GM18498 (cell line): ENCODE data around the gene IMMP2L.

ENCODE experiments used
- ATAC-seq: cut with Tn5 transposase; IDR thresholded peaks from one replicate; pipeline ENCODE4 v1.9.1; 2021; ENCODE audit warnings: mild to moderate bottlenecking, moderate library complexity; ENCODE audit not compliant: unreplicated experiment

The IMMP2L gene

DNA sequence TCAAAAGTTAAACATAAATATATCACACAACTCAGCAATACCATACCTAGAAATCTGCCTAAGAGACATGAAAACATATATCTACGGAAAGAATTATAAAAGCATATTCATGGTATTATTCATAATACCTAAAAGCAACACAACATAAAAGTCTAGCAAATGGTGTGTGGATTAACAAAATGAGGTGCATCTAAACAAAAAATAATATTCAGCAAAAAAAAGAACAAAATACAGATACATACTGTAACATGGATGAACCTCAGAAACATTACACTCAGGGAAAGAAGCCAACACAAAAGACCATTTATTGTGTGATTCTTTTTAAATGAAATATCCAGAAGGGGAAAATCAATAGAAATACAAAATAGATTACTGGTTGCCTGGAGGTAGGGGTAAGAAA is 155.0 kb downstream of the IMMP2L start:
- ATAC-seq: no peak

GRCh38 chr7:111405621-111406020 is 156.7 kb downstream of the IMMP2L start:
- no peak for ATAC-seq

GRCh38 chr7:111401516-111401915 is 160.8 kb downstream of the IMMP2L start:
- ATAC-seq: no peak

DNA sequence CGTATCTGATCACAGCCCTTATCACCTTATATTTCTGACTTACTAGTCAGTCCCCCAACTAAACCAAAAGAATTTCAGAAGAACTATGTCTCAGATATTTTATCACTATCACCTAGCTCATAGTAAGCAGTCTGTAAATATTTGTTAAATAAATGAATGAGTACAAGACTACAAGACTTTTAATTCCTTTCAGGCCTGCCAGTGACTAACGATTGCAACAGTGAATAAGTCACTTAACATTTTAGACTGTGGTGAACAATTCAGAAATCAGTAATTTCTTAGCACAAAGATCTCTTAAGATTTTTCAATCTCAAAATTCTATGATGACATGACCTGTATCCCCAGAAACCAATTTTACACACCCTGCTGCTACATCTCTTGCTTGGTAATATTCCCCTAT is 162.2 kb downstream of the IMMP2L start:
- ATAC-seq: no peak

DNA sequence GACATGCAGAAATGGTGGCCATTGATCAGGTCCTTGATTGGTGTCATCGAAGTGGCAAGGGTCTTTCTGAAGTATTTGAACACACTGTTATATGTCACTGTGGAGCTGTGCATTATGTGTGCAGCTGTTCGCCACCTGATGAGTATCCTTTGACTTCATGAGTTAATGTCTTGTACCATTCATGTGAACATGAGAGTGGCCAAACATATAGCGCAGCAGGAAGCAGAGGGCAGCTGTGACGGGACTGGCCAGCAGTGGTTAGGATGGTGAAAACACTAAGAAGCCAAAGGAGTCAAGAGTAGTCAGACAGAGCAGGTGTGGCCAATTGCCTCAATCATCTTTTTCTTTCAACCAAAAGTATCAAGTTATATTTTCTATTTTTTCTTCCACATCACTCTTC is 167.4 kb downstream of the IMMP2L start:
- no peak for ATAC-seq

- no peak for ATAC-seq
Measured at GRCh38 chr7:111393011-111393754, 169.1 kb downstream of the IMMP2L start.

GRCh38 chr7:111392294-111392693 is 170.0 kb downstream of the IMMP2L start:
- no peak for ATAC-seq

DNA sequence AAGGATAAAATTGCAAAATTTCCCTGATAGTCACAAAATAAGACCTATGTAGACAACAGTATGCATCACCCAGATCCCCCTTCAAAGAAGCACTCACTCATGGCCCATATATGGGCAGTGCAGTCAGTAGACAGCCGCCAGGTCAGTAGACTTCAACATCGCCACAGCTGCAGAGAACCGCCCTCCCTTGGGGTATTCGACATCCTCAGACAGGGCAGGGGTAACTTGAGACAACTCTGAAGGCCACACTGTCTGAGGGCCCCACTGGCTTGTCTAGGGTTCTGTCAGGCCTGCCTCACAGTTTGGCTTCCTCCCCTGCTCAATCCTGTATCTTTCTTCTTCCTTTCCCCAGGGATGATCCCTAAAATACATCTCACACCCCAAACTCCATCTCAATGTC is 172.3 kb downstream of the IMMP2L start:
- ATAC-seq: no peak

GRCh38 chr7:111388912-111389311 is 173.4 kb downstream of the IMMP2L start:
- peak; percentile 81 for ATAC-seq

- no peak for ATAC-seq
Measured at GRCh38 chr7:111388016-111388415, 174.3 kb downstream of the IMMP2L start.

- ATAC-seq: no peak
Measured at GRCh38 chr7:111384065-111384891, 178.0 kb downstream of the IMMP2L start.

DNA sequence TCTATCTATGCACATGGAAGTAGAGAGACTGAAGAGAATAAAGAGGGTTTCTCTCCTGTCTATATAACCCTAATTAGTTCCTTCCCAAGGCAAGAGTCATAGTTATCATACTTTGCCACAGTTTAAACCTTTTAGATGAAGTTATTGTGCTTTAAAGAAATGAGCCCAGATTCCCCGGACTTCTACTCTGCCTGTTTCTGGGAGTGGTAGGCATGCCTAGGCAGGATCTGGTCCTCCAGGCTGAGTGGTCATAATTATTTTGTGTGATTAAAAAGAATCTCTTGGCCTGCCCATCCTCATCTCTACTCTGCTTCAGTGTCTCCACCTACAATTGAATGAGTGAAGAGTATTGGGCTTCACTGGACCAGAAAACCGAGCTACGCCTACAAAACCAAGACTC is 179.2 kb downstream of the IMMP2L start:
- no peak for ATAC-seq

GRCh38 chr7:111381590-111381989 is 180.7 kb downstream of the IMMP2L start:
- ATAC-seq: no peak

DNA sequence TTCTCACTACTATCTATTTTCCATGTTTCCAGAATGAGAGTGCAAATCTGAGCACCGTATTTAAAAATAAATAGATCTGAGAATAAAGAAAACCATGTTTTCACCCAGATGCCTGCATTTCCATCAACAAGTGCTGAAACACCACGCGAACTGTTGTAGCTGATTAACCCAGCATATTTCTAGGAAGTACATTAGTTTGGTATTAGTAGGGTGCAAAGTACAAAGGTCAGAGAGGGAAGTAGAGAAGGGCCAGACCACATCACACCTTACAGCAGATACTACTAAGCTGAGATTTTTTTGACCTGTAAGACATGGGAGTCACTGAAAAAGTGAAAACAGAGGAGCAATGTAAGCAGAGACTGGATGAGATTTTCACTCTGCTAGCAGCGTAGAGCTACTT is 181.3 kb downstream of the IMMP2L start:
- no peak for ATAC-seq

DNA sequence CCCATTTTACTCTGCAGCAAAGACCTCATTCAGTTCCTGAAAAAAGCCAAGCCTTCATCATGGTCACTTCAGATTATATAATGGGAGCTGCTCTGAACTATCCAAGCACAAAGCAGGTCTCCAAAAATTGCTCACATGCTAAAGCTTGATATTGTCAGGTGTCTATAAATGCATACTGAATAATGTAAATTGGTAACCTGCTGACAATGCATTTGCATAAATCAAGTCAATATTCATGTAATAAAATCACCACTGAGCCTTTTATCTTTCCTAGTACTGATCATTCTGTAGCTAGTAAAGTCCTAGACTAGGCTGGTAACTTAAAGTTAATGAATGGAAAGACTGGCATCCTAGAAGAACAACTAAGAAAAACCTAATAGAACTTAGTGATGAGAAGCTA is 188.3 kb downstream of the IMMP2L start:
- no peak for ATAC-seq

- no peak for ATAC-seq
Measured at GRCh38 chr7:111371437-111371836, 190.9 kb downstream of the IMMP2L start.

- ATAC-seq: no peak
Measured at GRCh38 chr7:111370002-111370401, 192.3 kb downstream of the IMMP2L start.

- ATAC-seq: no peak
Measured at GRCh38 chr7:111368381-111369065, 193.8 kb downstream of the IMMP2L start.

DNA sequence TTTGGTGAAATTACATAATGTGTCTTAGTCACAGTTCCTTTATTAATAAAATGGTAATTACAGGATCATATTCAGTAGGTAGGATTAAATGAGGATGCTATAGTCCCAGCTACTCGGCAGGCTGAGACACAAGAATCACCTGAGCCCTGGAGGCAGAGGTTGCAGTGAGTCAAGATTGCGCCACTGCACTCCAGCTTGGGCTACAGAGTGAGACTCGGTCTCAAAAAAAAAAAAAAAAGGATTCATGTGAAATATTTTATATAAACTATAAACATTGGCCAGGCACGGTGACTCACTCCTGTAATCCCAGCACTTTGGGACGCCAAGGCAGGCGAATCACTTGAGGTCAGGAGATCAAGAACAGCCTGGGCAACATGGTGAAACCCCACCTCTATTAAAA is 197.9 kb downstream of the IMMP2L start:
- ATAC-seq: no peak

- ATAC-seq: no peak
Measured at GRCh38 chr7:111363099-111363498, 199.2 kb downstream of the IMMP2L start.

DNA sequence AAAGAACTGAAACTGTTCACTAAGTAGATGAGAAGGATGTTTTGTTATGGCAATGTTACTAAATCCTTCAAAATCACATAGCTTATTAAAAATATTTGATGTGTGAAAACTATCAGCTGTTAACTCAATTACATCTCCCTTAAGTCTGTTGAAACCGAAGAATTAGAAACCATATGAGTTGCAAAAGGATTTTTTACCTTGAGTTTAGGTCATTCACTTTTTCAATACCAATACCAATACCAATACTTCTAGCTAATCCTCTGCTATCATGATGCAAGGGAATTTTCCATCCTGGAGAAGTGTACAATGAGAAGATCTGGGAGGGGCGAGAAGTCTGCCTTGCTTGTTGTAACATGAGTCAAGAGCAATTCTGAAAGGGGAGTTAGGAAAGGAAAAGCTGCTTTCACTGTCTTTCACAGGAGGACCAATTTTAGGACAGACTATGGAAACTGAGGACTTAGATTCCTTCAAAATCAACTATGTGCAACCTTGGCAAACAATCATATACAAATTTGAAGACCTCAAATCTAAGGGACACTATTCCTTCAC is 199.7 kb downstream of the IMMP2L start:
- no peak for ATAC-seq
